Endodermal cell (in vitro differentiated cells): Measurements from ENCODE around the gene ZYG11B. TPM values are rescaled to one million over a fixed set of nuclear protein-coding genes. Genes with fewer than 3 reads are reported as not detected.

Experiments
- DNase-seq: peaks from one replicate; pipeline ENCODE4 v3.0.0-alpha.2; 2017
- H3K27ac ChIP-seq: 2 replicates; pipeline ENCODE4 v1.5.1; 2013; ENCODE audit warnings: mild to moderate bottlenecking, low read depth, low read length, moderate library complexity
- H3K27me3 ChIP-seq: 2 replicates; pipeline ENCODE4 v1.6.1; 2013; ENCODE audit warnings: mild to moderate bottlenecking, low read length, moderate library complexity; ENCODE audit not compliant: insufficient read depth, control insufficient read depth, poor library complexity, severe bottlenecking
- H3K36me3 ChIP-seq: 2 replicates; pipeline ENCODE4 v1.7.0; 2013; ENCODE audit warnings: mild to moderate bottlenecking, low read length, moderate library complexity; ENCODE audit not compliant: control insufficient read depth, insufficient read depth
- H3K4me1 ChIP-seq: one replicate; pipeline ENCODE4 v1.7.0; 2013; ENCODE audit warnings: low read length; ENCODE audit not compliant: control insufficient read depth, insufficient read depth
- H3K4me3 ChIP-seq: 2 replicates; pipeline ENCODE4 v1.5.1; 2013; ENCODE audit warnings: mild to moderate bottlenecking, low read length, moderate library complexity
- H3K9ac ChIP-seq: 2 replicates; pipeline ENCODE4 v1.6.1; 2013; ENCODE audit warnings: mild to moderate bottlenecking, low read length, moderate library complexity; ENCODE audit not compliant: poor library complexity, severe bottlenecking; ENCODE audit errors: extremely low read depth
- H3K9me3 ChIP-seq: 2 replicates; pipeline ENCODE4 v1.6.1; 2013; ENCODE audit warnings: mild to moderate bottlenecking, low read length, moderate library complexity; ENCODE audit not compliant: control insufficient read depth
- H3K27ac Mint-ChIP-seq: 2 replicates; pipeline ENCODE4 v1.8.0; 2020; ENCODE audit warnings: mixed read lengths
- H3K27me3 Mint-ChIP-seq: 2 replicates; pipeline ENCODE4 v1.8.0; 2021; ENCODE audit warnings: mild to moderate bottlenecking, mixed read lengths; ENCODE audit not compliant: insufficient read depth
- H3K36me3 Mint-ChIP-seq: 2 replicates; pipeline ENCODE4 v1.8.0; 2020; ENCODE audit warnings: low read depth, mixed read lengths
- H3K4me1 Mint-ChIP-seq: 2 replicates; pipeline ENCODE4 v1.8.0; 2020; ENCODE audit warnings: mixed read lengths
- H3K4me3 Mint-ChIP-seq: 2 replicates; pipeline ENCODE4 v1.8.0; 2020; ENCODE audit warnings: mild to moderate bottlenecking, moderate library complexity, mixed read lengths
- H3K9me3 Mint-ChIP-seq: 2 replicates; pipeline ENCODE4 v1.8.0; 2020; ENCODE audit warnings: mild to moderate bottlenecking, mixed read lengths
- CTCF ChIP-seq: fragments of 200-600 bp; sonication (generic); conservative IDR thresholded peaks from 2 replicates; pipeline ENCODE4 v1.5.0; 2021; ENCODE audit warnings: antibody characterized with exemption, mild to moderate bottlenecking
- WGBS, 2 experiments: methylation state at CpG; one replicate each; pipeline versions ENCODE4 v1.1.5 to v1.1.7; 2013; ENCODE audit warnings: missing lambda C conversion rate in 2 of 2, mixed read lengths in 1 of 2; ENCODE audit not compliant: insufficient coverage in 1 of 2, insufficient read length in 1 of 2; 5-methylcytosine and 5-hydroxymethylcytosine counted together
- total RNA-seq, 2 donors: library from RNA; stranded (reverse); fragmentation: NEBNext Ultra II Directional in 1 of 2; extraction: Animal tissue kit (Norgen Biotek cat#: 25700) in 1 of 2; gene quantifications; 2 replicates in 1 of 2; 3 replicates in 1 of 2; pipeline ENCODE4 v1.2.1, GENCODE V29; 2021

ZYG11B gene
- total RNA-seq, 2 donors from 2014 or later, result 24.8 to 30.2 TPM

- Histone ChIP-seq H3K9ac (no peak overlapping the region), H3K36me3 (no peaks in the 10 kb centered on the region)
- H3K27ac Mint-ChIP-seq, result peak overlapping the region; percentile 52
Measured at GRCh38 chr1:52679498-52679897, 46.8 kb upstream of the ZYG11B start.

GRCh38 chr1:52680353-52680752, 45.9 kb upstream of the ZYG11B start:
- Histone ChIP-seq H3K36me3 (peaks cover 8% of the 10 kb centered on the region), H3K9ac (no peak overlapping the region), H3K4me3 (no peak overlapping the region), H3K27me3 (no peaks in the 10 kb centered on the region), H3K4me1 (peaks cover 7% of the 10 kb centered on the region), H3K9me3 (peaks cover 7% of the 10 kb centered on the region), H3K27ac (no peak overlapping the region)
- Mint-ChIP-seq H3K9me3 (peaks cover 3% of the 10 kb centered on the region), H3K36me3 (peaks cover 5% of the 10 kb centered on the region), H3K4me1 (peaks cover 18% of the 10 kb centered on the region), H3K27me3 (no peaks in the 10 kb centered on the region), H3K27ac (no peak overlapping the region), H3K4me3 (no peak overlapping the region)
- DNase-seq, result no peak
- WGBS, 2 experiments, result 92 to 100% methylated on average over 3 of the region's 3 CpGs
- no peak for TF ChIP-seq CTCF

More at GRCh38 chr1:52679498-52679897, 46.8 kb upstream of the ZYG11B start:
- H3K36me3 Mint-ChIP-seq, result no peaks in the 10 kb centered on the region
- WGBS, 2 experiments, result 90 to 100% methylated on average over 2 to 5 of the region's 5 CpGs
- H3K4me1 Mint-ChIP-seq, result peaks cover 24% of the 10 kb centered on the region
- H3K4me1 ChIP-seq, result peaks cover 12% of the 10 kb centered on the region
- peaks cover 3% of the 10 kb centered on the region for H3K9me3 Mint-ChIP-seq
- no peak overlapping the region for H3K4me3 ChIP-seq
- peak overlapping the region; percentile 1 for H3K27ac ChIP-seq
- H3K27me3 Mint-ChIP-seq, result no peaks in the 10 kb centered on the region
- H3K9me3 ChIP-seq, result peaks cover 7% of the 10 kb centered on the region
- H3K27me3 ChIP-seq, result no peaks in the 10 kb centered on the region
- no peak for DNase-seq
- no peak overlapping the region for H3K4me3 Mint-ChIP-seq
- no peak for TF ChIP-seq CTCF

GRCh38 chr1:52681136-52681535, 45.1 kb upstream of the ZYG11B start:
- H3K4me1 Mint-ChIP-seq, result peaks cover 19% of the 10 kb centered on the region
- peaks cover 3% of the 10 kb centered on the region for H3K9me3 Mint-ChIP-seq
- H3K4me3 Mint-ChIP-seq, result no peak overlapping the region
- Histone ChIP-seq H3K27ac (no peak overlapping the region), H3K9ac (no peak overlapping the region), H3K4me3 (no peak overlapping the region), H3K4me1 (peaks cover 7% of the 10 kb centered on the region), H3K36me3 (peaks cover 15% of the 10 kb centered on the region), H3K27me3 (no peaks in the 10 kb centered on the region), H3K9me3 (peaks cover 7% of the 10 kb centered on the region)
- peaks cover 9% of the 10 kb centered on the region for H3K36me3 Mint-ChIP-seq
- H3K27ac Mint-ChIP-seq, result no peak overlapping the region
- DNase-seq, result no peak
- H3K27me3 Mint-ChIP-seq, result no peaks in the 10 kb centered on the region
- 91 to 92% methylated on average over 4 of the region's 4 CpGs for WGBS, 2 experiments
- no peak for TF ChIP-seq CTCF
